ENCODE measurements around the gene SORL1.

SORL1 gene

DNA sequence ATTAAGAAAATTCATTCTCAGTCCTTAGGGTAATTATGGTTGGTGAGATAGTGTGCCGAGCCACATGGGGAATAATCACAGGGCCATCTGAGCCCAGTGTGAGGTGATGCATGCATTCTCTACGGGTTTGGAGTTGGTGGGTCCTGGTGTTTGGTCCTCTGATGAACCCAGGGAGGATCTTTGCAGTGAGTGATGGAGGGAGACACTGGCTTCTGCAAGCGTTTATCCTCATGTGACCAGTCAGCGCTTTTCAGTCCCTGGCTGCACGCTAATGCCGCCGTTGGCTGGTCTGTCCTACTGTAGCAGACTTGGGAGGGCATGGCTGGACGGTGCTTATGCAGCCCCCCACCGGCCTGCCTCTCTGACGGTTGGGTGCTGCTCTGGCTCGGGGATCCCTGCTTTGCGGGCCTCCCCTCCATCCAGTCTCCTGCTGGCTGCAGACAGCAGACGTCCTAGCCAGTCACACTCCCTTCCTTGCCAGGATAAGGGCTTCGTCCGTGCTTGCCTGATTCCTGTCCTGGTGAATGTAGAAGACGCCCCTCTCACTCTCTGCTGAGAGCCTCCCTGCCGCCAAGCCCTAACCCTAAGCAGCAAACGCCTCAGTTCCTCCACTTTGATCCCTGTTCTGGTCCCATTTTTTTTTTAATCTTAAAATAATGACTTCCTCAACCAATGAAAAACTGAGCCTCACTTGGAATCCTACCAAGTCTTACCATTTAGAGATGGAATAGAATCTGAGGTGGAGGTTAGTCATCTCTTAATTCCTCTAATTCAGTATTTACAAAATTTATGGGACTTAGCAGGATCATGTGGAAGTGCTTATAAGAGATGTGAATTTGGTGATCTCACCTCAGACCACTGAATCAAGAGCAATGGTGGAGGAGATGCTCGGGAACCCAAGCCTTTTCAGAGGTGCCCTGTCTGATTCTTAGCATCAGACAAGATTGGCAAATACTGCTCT, 144.4 kb downstream of the SORL1 start:
- TF ChIP-seq, protein P1, sequence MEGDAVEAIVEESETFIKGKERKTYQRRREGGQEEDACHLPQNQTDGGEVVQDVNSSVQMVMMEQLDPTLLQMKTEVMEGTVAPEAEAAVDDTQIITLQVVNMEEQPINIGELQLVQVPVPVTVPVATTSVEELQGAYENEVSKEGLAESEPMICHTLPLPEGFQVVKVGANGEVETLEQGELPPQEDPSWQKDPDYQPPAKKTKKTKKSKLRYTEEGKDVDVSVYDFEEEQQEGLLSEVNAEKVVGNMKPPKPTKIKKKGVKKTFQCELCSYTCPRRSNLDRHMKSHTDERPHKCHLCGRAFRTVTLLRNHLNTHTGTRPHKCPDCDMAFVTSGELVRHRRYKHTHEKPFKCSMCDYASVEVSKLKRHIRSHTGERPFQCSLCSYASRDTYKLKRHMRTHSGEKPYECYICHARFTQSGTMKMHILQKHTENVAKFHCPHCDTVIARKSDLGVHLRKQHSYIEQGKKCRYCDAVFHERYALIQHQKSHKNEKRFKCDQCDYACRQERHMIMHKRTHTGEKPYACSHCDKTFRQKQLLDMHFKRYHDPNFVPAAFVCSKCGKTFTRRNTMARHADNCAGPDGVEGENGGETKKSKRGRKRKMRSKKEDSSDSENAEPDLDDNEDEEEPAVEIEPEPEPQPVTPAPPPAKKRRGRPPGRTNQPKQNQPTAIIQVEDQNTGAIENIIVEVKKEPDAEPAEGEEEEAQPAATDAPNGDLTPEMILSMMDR (IDR thresholded peaks at IDR 0.05), result no peak
- Histone ChIP-seq H3K4me3 (no peak overlapping the region), H3K27ac (no peak overlapping the region)
- no peak for DNase-seq (ENCODE audit: low spot score)

DNA sequence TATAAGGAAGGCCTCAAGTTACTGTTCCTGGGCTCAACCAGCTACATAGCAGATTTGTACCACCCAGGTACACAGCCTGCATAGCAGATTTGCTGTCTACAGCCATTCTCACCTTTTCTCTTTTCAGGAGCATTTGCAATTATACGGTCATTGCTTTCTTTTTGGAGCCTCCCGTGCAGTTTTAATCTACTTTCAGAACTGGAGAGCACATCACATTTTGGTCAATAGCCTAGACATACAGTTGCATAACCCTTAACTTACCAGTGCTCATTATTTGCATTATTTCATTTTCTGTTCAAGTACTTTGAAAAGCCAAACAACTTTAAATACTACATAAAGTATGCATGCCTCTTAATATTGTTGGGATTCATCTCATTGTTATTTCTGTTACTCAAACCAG, 151.2 kb downstream of the SORL1 start:
- Histone ChIP-seq H3K4me3 (no peak overlapping the region), H3K27ac (no peak overlapping the region)
- TF ChIP-seq, protein P1 (IDR thresholded peaks at IDR 0.05), result no peak
- DNase-seq (ENCODE audit: low spot score), result no peak

DNA sequence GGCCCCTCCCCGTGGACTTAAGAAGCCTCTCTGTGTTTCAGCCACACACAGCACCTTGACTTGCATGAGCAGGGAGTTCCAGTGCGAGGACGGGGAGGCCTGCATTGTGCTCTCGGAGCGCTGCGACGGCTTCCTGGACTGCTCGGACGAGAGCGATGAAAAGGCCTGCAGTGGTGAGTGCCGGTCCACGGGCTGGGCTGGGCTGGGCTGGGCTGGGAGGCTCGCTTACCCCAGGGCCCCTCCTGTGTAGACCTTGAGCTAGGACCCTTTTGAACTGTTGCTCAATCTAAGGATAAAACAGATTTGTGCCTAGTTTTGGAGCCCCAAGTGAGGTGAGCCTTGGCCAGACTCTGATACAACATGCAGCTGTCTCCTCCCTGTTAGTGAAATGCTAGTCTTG, 152.0 kb downstream of the SORL1 start:
- DNase-seq (ENCODE audit: low spot score), result no peak

DNA sequence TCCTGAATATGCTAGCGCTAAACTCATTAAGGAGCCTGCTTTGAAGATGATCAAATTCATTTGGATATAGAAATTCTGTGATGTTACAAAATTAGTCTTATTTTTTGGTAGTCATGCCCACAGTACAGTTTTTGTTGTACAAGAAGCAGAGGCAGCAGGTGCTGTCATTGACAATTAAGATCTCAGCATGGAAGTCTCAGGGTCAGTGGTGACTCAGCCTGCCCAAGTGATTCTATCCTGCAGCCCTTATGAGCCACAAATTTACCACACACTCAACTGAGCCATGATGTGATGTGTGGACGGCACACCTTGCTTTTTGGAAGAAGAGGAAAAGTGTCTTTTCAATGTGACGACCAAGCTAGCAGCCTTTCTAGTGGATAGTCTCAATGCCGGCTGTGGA, 154.2 kb downstream of the SORL1 start:
- DNase-seq (ENCODE audit: low spot score), result no peak
- Histone ChIP-seq H3K4me3 (no peak overlapping the region), H3K27ac (no peak overlapping the region)
- TF ChIP-seq, protein P1 (IDR thresholded peaks at IDR 0.05), result no peak

More for the DNA sequence above, 152.0 kb downstream of the SORL1 start:
- TF ChIP-seq, protein P1 (IDR thresholded peaks at IDR 0.05), result no peak
- H3K4me3 ChIP-seq, result no peak overlapping the region
- H3K27ac ChIP-seq, result no peak overlapping the region

DNA sequence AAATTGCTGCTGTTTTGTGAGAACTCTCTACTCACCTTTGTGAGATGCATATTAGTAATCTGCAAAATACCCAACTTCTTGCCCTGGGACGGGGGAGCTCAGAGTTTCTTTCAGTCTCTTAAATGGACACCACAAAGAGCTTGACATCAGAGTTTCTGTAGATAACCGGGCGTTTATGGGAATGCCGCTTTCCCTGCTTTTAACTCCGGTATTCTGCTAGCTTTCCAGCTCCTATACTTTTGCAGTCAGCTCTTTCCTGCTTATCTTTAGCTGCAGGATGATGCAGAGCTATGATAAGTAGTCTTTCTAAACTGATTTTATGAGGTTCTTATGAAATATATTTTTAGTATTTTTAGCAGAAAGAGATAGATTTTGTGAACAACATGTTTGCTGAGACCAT, 155.2 kb downstream of the SORL1 start:
- H3K4me3 ChIP-seq, result no peak overlapping the region
- no peak for DNase-seq (ENCODE audit: low spot score)
- no peak overlapping the region for H3K27ac ChIP-seq
- TF ChIP-seq, protein P1 (IDR thresholded peaks at IDR 0.05), result no peak

DNA sequence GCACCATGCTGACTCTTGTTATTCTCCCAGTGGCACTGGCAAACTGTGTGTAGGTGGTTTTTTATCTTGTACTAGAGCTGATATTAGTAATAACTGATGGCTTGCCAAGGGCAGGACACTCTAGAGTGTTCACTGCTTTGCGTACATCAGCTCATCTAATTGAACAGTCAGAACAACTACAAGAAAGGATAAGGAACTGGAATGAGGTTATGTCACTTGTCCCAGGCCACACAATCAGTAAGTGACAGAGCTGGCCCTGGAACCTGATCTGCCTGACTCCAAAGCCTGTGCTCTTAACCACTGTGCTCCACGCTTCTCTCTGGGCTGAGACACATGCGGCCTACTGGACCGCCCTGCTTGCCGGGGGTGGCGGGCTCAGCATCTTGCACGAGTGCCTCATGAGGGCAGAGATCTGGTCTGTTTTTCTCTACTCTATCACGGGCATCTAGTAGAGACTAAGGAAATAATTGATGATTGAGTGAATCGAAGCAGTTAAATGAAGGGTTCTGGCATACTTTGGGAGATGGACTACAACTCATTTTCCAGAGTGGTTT, 156.5 kb downstream of the SORL1 start:
- Histone ChIP-seq H3K27ac (no peak overlapping the region), H3K4me3 (no peak overlapping the region)
- TF ChIP-seq, protein P1 (IDR thresholded peaks at IDR 0.05), result no peak
- DNase-seq (ENCODE audit: low spot score), result no peak

DNA sequence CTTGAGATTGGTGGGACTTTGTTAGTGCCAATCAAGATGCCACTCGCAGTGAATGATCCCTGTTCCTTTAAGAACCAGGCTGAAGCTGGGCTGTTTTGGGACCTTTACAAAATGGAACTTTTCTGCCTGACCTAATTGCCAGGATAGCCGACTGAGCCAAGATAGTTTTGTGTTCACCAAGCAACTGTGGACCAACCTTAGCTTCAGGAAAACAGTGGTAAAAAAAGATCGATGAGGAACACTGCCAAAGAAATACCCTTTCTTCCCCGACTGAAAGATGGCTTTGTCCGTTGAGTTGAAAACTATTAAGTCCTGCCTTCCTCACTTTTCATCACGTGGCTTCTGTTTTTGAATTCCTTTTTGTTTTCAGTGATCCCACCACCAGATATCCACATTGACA, 158.6 kb downstream of the SORL1 start:
- TF ChIP-seq, protein P1 (IDR thresholded peaks at IDR 0.05), result no peak
- no peak overlapping the region for H3K27ac ChIP-seq
- no peak for DNase-seq (ENCODE audit: low spot score)
- H3K4me3 ChIP-seq, result no peak overlapping the region
